ENCODE results near the gene SOCS7.
A peak's percentile ranks its signal among the peaks of the same experiment; 100 is the strongest.

SOCS7 gene

GRCh38 chr17:38442548-38442947 is 90.9 kb downstream of the SOCS7 start:
- DNase-seq: no peak

- no peak for DNase-seq
Measured at GRCh38 chr17:38443356-38444031, 91.8 kb downstream of the SOCS7 start.

GRCh38 chr17:38444151-38444550 is 92.5 kb downstream of the SOCS7 start:
- peak; percentile 48 to 64 for DNase-seq

- no peak for DNase-seq
Measured at GRCh38 chr17:38447502-38448085, 96.0 kb downstream of the SOCS7 start.

- DNase-seq: no peak
Measured at GRCh38 chr17:38448208-38448771, 96.6 kb downstream of the SOCS7 start.

GRCh38 chr17:38449364-38449763 is 97.7 kb downstream of the SOCS7 start:
- DNase-seq: no peak

- DNase-seq: no peak
Measured at GRCh38 chr17:38450557-38451029, 98.9 kb downstream of the SOCS7 start.

- no peak for DNase-seq
Measured at GRCh38 chr17:38451030-38451839, 99.6 kb downstream of the SOCS7 start.

GRCh38 chr17:38451840-38452529 is 100.3 kb downstream of the SOCS7 start:
- DNase-seq: no peak

GRCh38 chr17:38452719-38453118 is 101.1 kb downstream of the SOCS7 start:
- DNase-seq: no peak

- DNase-seq: no peak
Measured at GRCh38 chr17:38453951-38454421, 102.3 kb downstream of the SOCS7 start.

- no peak for DNase-seq
Measured at GRCh38 chr17:38454532-38454931, 102.9 kb downstream of the SOCS7 start.
